ENCODE measurements around the gene IFIT1.
"Not testable (repeated sequence)": the region's sequence is repeated elsewhere in the genome, so short reads cannot be mapped to it uniquely, and the experiment has no call there.

Gene IFIT1

GRCh38 chr10:89404104-89405047, 12.0 kb downstream of the IFIT1 start:
- DNase-seq = no peak

DNA sequence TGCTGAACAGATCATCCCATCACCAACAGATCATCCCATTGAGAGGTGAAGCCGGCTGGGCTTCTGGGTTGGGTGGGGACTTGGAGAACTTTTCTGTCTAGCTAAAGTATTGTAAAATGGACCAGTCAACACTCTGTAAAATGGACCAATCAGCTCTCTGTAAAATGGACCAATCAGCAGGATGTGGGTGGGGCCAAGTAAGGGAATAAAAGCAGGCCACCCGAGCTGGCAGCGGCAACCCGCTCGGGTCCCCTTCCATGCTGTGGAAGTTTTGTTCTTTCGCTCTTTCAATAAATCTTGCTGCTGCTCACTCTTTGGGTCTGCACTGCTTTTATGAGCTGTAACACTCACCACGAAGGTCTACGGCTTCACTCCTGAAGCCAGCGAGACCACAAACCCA, 13.8 kb downstream of the IFIT1 start:
- not testable (repeated sequence) for DNase-seq

DNA sequence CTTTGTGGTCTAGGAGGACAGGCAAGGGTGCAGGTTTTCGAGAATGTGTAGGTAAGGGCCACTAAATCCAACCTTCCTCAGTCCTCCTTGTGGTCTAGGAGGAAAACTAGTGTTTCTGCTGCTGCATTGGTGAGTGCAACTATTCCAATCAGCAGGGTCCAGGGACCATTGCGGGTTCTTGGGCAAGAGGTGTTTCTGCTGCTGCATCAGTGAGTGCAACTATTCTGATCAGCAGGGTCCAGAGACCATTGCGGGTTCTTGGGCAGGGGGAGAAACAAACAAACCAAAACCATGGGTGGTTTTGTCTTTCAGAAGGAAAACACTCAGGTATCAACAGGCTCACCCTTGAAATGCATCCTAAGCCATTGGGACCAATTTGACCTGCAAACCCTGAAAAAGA, 15.4 kb downstream of the IFIT1 start:
- not testable (repeated sequence) for DNase-seq

- not testable (repeated sequence) for DNase-seq
Observed at GRCh38 chr10:89409282-89409681, 16.9 kb downstream of the IFIT1 start.

GRCh38 chr10:89410551-89410950, 18.1 kb downstream of the IFIT1 start:
- not testable (repeated sequence) for DNase-seq

- DNase-seq = not testable (repeated sequence)
Observed at GRCh38 chr10:89411135-89411534, 18.7 kb downstream of the IFIT1 start.

DNA sequence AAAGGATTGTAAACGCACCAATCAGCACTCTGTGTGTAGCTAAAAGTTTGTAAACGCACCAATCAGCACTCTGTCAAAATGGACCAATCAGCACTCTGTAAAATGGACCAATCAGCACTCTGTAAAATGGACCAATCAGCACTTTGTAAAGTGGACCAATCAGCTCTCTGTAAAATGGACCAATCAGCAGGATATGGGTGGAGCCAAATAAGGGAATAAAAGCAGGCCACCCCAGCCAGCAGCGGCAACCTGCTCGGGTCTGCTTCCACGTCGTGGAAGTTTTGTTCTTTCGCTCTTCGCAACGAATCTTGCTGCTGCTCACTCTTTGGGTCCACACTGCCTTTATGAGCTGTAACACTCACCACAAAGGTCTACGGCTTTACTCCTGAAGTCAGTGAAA, 19.9 kb downstream of the IFIT1 start:
- peak; percentile 53 for DNase-seq

DNA sequence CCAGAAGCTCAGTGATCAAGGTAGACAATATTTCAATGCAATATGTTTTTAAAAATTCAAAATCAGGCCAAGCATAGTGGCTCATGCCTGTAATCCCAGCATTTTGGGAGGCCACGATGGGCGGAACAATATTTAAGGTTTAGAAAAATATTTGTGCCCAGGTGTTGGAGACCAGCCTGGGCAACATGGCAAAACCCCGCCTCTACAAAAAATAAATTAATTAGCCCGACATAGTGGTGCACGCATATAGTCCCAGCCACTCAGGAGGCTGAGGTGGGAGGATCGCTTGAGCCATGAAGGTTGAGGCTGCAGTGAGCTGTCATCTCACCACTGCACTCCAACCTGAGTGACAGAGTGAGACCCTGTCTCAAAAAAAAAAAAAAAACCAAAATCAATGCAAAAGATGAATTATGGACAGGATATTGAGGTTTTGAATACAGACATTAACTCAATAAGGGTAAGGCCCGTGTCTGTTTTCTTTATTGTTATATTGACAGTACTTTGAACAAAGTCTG, 21.0 kb downstream of the IFIT1 start:
- no peak for DNase-seq

DNA sequence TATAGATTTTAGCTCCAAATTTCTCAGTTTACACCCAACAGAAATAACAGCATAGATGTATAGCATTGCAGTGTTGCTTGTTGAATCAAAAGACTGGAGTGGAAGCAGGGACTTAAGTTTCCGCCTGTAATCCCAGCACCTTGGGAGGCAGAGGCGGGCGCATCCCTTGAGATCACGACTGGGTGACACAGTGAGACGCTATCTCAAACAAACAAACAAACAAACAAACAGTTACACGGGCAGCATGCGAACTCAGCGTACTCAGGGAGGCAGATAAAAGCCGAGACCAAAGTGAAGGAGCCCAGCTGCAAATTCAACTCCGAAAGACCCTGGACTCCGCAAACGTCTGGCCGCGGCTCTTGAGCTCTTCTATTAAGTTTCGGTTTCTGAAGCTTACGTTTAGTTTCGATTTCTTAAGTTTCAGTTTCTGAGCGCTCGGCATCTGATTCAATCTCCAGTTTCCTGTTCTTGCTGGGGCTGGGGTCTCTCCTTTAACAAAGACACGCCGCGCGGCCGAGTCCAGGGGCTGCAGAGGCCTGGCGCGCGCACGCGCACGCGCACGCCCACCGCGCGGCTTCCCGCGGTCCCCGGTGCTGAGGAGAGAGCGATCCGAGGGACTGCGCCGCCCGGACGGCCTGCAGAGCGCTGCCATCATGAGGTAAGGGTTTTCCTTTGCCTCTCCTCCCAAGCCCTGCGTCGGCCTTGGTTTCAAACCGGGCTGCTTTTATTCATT, 21.9 kb downstream of the IFIT1 start, which contains the start of gene IFIT5:
IFIT5 (plus strand) TSS at position 423 of the 733 bp plus-strand sequence; CDS start at position 654, 231 bp downstream.
- DNase-seq = peak; percentile 75

DNA sequence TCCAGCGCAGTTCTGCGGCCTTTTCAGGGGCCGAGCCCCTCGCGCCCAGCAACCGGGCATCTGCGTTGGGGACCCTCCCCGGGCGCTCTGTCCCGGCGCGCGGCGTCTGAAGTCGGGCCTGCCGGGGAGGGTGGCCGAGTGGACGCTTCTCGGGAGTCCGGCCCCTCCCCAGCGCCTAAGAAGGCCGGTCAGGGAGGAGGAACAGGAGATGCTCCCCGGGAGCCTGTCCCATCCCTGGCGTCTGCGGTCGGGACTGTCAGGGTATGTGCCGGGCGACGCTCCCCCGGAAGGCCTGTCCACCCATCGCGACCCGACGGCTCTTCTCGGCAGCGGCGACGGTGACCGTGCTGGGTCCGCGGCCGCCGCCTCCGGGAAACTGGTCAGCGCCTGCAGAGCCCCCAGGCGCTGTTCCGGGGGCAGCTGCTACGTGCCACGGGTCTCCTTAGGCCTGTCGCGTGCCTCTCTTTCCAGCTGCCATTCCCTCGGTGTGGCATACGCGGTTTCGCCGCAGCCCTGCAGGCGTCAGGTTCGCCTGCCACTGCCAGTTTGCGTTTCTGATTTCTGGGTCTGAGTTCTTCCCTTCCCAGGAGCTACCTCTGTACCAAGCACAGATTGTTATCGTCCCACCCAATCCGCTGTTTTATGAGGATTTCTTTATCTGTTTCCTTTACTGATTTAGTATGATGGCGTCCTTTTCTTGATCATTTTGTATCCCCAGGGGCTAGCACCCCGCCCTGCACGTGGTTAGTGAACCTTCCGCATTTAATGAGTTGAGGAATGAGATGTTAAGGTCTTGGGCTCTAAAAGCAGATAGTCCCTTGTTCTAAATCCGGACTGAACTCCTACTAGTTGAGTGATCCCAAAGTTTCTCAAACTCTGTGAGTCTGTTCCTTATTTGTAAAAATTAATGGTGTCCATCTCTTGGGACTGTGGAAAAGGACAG, 22.7 kb downstream of the IFIT1 start:
- DNase-seq = peak; percentile 46

- DNase-seq = no peak
Observed at GRCh38 chr10:89416465-89416864, 24.0 kb downstream of the IFIT1 start.

GRCh38 chr10:89419548-89419947, 27.1 kb downstream of the IFIT1 start:
- peak; percentile 56 for DNase-seq

- DNase-seq = no peak
Observed at GRCh38 chr10:89421018-89421476, 28.6 kb downstream of the IFIT1 start.

- no peak for DNase-seq
Observed at GRCh38 chr10:89425000-89425399, 32.6 kb downstream of the IFIT1 start.

GRCh38 chr10:89426230-89426868, 33.9 kb downstream of the IFIT1 start:
- peak; percentile 53 for DNase-seq

DNA sequence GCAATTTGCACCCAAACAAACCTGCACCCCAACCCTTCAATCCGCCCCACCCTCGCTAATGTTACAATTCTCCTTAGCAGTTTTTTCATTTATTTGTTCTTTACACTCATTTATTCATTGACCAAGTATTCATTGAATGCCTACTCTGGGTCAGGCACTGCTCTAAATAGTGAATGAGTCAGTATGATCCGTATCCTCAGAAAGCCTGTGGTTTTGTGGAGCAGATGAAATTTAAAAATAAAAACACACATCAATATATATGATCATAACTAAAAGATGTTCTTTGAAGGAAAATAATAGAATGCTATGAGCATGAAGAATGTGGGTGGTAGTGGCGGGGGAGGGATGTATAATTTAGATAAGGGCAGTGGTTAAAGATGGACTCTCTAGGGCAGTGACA, 35.2 kb downstream of the IFIT1 start:
- DNase-seq = no peak

- DNase-seq = no peak
Observed at GRCh38 chr10:89428877-89429276, 36.5 kb downstream of the IFIT1 start.

DNA sequence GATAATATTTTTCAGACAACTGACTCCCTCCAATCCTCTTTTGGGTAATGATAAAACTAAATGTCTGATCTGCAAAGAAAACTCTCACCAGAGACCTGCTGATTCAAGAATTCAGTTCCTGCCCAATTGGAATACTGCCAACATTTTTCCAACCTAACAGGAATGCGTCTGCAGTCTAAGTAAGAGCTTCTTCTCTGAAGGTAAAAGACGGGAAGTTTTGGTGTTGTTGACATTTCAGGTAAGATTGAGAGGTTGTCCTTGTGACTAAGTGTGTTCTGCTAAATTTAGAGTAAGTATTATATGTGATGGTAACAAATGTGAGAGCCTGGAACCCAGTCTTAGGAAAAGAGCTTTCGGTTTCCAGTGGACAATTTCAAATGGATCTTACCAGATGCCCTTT, 39.6 kb downstream of the IFIT1 start:
- DNase-seq = no peak

DNA sequence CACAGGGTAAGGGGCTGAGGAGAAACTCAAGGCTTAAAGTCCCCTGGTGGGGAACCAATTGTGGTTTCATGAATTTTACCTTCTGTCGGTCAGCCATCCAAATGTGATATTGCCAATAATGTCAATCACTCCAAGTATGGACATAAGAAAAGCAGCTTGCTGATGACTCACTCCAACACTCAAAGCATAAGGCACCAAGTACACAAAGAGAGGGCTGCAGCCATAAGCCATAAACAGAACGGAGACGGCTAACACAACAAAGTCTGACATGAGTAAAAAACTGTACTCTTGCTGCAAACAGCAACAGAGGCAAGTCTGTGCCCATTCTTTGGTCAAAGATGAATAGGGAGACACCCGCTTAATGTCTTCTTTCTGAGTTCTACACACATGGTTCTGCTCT, 46.1 kb downstream of the IFIT1 start:
- no peak for DNase-seq

- DNase-seq = no peak
Observed at GRCh38 chr10:89440226-89441009, 48.0 kb downstream of the IFIT1 start.

DNA sequence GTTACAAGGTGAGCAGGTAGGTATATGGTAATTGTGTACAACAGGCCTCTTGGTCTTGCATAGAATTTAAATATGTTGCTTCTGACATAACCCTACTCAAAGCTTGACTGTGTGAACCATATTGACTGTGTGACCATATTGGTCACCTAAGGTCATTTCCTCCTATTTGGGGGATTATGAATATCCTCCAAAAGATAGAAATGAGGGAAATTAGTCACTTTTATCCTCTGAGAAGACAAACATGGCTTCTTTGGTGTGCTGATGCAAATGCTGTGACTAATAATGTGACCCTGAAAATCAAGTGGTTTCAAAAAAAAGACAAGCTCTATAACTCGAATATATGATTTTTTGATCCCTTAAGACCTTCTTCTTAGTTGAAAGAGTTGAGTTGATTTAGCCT, 49.9 kb downstream of the IFIT1 start:
- no peak for DNase-seq

Data from CD4-positive, alpha-beta T cell treated with Interleukin-12 subunit alpha and Interleukin-12 subunit beta, for 1 hour (primary cell).